GM10266 (cell line): Measurements from ENCODE around the gene BLOC1S4.

Experiments
- DNase-seq: peaks from one replicate; pipeline ENCODE4 v3.0.0; 2012; ENCODE audit errors: extremely low spot score
- CTCF ChIP-seq: IDR thresholded peaks from 2 replicates; pipeline ENCODE4 v1.5.1; 2012; ENCODE audit warnings: mild to moderate bottlenecking, low read depth; ENCODE audit not compliant: control insufficient read depth, insufficient read depth; ENCODE audit errors: missing control alignments

BLOC1S4 gene

DNA sequence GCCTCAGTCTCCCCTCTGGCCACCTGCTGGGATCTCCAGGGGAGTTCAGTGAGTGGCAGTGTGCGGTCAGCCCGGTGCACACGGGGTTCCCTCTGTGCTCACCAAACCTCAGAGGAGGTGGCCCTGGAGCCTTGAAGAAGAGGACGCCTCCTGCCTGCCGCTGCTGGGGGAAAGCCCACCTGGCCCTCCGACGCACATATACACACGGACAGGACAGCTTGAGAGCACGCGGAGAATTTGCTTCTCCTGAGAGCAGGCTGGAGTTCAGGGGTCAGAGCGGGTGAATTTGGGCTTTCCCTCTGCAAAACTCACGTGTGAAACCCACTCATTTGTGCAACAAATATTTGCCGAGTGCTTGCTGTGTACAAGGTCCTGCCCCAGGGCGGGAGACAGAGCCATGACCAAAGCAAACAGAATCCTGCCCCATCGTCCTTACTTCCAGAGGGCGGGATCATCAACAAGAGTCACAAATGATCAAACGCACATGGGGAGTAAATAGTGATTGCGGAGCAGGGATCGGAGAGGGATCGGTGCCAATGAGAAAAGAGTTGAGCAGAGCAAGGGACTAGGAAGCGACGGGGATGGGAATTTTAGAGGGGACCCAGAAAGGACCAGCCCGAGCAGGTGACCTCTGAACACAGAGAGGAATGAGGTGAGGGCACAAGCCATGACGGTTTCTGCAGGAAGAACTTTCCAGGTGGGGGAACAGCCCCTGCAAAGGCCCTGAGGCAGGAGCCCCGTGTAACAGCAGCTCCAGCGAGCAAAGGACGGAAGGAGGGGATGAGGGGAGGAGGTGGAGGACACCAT is 17.6 kb downstream of the BLOC1S4 start:
- no peak for DNase-seq
- no peak for TF ChIP-seq CTCF

DNA sequence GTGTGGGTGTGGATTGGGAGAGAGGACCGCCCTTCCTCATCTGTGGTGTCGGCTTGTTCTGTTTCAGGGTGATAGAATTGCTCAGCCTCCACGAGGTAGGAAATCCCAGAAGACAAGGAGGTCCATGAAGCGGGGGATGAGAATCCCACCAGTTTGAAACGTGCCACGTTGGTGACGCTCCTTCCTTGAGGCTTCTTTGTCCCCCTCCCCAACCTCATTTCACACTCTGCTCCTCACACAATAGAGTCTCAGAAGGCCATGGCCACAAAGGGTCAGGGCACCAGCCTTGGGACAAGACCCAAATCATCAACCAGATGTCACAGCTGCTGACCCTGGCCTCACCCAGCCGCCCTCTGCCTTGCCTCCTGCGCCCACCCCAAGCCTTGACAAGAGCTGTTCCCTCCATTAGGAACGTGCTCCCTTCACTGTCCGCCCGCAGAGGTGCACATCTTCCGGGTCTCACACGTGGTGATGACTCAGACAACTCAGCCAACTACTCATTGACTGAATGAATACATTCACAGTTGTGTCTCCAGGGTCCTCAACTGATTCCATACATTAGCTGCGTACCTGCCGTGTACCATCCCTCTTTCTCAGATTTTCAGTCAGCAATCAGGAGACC is 18.3 kb downstream of the BLOC1S4 start:
- TF ChIP-seq CTCF: no peak

GRCh38 chr4:6739920-6740319 is 23.9 kb downstream of the BLOC1S4 start:
- no peak for TF ChIP-seq CTCF
- DNase-seq: no peak

More for the DNA sequence above, 18.3 kb downstream of the BLOC1S4 start:
- no peak for DNase-seq

- no peak for DNase-seq
- no peak for TF ChIP-seq CTCF
Observed at GRCh38 chr4:6740347-6740746, 24.4 kb downstream of the BLOC1S4 start.

DNA sequence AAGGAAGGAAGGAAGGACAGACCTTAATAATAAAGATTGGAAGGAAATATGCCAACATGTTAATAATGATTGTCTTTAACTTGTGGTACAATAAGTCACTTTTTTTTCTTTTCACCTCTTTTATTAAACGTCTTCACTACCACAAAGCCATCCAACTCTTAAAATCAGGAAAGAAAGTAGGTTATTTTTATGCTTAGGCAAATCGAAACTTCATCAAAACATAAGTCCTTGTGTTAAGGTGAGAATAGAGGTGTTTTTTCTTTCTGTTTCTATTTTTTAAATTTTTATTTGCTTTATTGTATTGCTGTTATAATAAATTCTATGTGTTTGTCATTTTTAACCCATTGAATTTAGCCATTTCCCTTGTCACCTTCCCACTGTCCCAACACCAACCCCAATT is 26.5 kb downstream of the BLOC1S4 start:
- no peak for DNase-seq
- TF ChIP-seq CTCF: no peak

GRCh38 chr4:6742989-6743388 is 27.0 kb downstream of the BLOC1S4 start:
- DNase-seq: no peak
- no peak for TF ChIP-seq CTCF

DNA sequence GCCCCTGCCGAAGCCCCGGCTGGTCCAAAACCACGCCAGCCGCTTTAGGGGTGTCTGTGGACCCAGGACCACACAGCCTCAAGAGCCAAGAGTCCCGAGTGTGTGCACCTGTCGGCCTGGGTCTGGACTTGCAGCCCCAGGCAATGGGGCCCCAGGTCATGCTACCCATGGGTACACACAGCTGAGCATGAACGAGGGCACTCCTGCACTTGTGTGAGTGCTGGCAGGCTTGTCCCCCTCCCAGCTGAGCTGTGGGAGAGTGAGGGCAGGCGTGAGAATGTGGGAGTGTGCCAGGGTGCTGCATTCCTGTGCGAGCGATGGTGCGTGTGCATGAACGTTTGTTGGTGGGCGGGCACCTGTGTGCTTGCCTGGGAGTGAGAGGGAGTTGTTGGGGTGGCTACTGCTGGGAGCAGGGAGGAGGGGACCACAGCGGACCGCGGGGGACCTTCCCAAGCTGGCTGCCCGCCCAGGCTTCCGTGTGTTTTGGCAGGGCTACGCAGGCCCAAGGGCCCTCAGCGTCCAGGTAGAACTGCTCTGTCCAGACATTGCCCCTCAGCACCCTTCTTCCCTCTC is 30.8 kb downstream of the BLOC1S4 start:
- no peak for DNase-seq
- TF ChIP-seq CTCF: no peak
